ENCODE measurements around the gene SRRD. TPM values are rescaled to one million over a fixed set of nuclear protein-coding genes. Genes with fewer than 3 reads are reported as not detected.

Gene SRRD
- total RNA-seq, 1 donor from 2014 or later, result 34.4 TPM

DNA sequence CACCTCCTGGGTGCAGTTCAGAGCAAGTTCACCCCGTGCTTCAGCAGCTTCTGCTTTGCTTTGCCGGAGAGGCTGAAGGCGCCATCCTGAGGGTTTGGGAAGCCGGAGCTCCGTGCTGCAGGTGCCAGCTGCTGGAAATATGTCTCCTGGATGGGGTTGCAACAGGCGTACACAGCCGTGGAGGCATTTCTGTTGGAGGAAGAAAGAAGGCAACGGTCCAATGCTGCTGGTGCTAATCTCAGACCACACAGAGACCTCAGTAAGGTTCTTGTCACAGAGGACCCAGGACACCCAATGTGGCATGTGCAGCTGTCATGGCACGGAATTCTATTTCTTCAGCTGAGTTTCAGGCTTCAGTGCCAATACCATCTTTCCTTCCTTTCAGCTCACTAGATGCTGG, 30.5 kb upstream of the SRRD start:
- DNase-seq (ENCODE audit: low read depth), result no peak
- H3K36me3 Mint-ChIP-seq (ENCODE audit: low read depth, unreplicated experiment), result peaks cover 29% of the 10 kb centered on the region
- TF ChIP-seq, protein P1, sequence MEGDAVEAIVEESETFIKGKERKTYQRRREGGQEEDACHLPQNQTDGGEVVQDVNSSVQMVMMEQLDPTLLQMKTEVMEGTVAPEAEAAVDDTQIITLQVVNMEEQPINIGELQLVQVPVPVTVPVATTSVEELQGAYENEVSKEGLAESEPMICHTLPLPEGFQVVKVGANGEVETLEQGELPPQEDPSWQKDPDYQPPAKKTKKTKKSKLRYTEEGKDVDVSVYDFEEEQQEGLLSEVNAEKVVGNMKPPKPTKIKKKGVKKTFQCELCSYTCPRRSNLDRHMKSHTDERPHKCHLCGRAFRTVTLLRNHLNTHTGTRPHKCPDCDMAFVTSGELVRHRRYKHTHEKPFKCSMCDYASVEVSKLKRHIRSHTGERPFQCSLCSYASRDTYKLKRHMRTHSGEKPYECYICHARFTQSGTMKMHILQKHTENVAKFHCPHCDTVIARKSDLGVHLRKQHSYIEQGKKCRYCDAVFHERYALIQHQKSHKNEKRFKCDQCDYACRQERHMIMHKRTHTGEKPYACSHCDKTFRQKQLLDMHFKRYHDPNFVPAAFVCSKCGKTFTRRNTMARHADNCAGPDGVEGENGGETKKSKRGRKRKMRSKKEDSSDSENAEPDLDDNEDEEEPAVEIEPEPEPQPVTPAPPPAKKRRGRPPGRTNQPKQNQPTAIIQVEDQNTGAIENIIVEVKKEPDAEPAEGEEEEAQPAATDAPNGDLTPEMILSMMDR (IDR thresholded peaks at IDR 0.05; ENCODE audit: insufficient read depth, low read depth, low read length), result no peak
- no peak for TF ChIP-seq EZH2 (IDR thresholded peaks at IDR 0.05; ENCODE audit: insufficient read depth, low read length)
- Histone ChIP-seq H3K27me3 (ENCODE audit: insufficient read depth, low read length) (no peaks in the 10 kb centered on the region), H3K9ac (ENCODE audit: low read length) (no peak overlapping the region), H3K79me2 (ENCODE audit: insufficient read depth, low read length) (no peaks in the 10 kb centered on the region), H3K4me2 (ENCODE audit: low read length) (no peak overlapping the region), H4K20me1 (ENCODE audit: insufficient read depth, low read length) (peaks cover 4% of the 10 kb centered on the region), H3K36me3 (ENCODE audit: insufficient read depth, low read length) (peaks cover 7% of the 10 kb centered on the region), H3K9me3 (ENCODE audit: insufficient read depth, low read depth, low read length) (no peaks in the 10 kb centered on the region), H2AFZ (ENCODE audit: low read depth, low read length) (no peak overlapping the region), H3K27ac (ENCODE audit: low read depth, low read length) (no peak overlapping the region), H3K4me3 (ENCODE audit: insufficient read depth, low read depth, low read length) (no peak overlapping the region), H3K4me1 (ENCODE audit: insufficient read depth, low read length) (no peaks in the 10 kb centered on the region)
- H3K27me3 Mint-ChIP-seq (ENCODE audit: low read depth, unreplicated experiment), result no peaks in the 10 kb centered on the region
- FAIRE-seq, result no peak
- no peaks in the 10 kb centered on the region for H3K4me1 Mint-ChIP-seq (ENCODE audit: low read depth, unreplicated experiment)
- no peak overlapping the region for H3K27ac Mint-ChIP-seq (ENCODE audit: unreplicated experiment)
- H3K9me3 Mint-ChIP-seq (ENCODE audit: unreplicated experiment), result no peaks in the 10 kb centered on the region
- no peak overlapping the region for H3K4me3 Mint-ChIP-seq (ENCODE audit: unreplicated experiment)

DNA sequence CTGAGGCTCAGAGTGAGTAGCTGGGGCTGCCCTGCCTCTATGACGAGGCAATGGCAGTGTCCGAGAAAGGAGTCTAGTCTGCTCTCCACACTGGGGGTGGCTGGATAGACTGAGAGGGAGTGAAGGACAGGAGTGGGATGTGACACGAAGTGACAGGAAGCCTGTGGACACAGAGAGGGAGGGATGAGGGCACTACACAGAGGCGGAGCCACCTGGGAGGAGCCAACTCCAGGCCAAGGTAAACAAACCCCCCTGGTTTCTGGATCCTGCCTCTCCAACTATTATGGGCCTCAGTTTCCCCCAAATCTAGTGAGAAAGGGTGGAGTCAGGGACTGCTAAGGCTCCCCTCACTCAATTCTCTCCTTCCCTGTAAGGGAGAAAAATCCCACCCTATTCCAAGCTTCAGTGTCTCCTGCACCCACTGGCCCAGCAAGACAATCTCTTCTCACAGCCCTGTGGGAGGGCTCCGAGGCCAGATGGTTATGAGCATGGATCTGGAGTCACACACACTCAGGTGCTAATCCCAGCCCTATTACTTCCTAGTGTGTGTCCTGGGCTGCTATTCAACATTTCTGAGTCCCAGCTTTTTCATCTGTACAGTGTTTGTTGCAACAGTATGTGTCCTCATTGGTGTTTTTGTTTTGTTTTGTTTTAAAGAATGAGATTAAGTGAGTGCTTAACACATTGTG, 29.7 kb upstream of the SRRD start:
- Histone ChIP-seq H3K36me3 (ENCODE audit: insufficient read depth, low read length) (peaks cover 7% of the 10 kb centered on the region), H3K9ac (ENCODE audit: low read length) (no peak overlapping the region), H3K4me3 (ENCODE audit: insufficient read depth, low read depth, low read length) (no peak overlapping the region), H3K27me3 (ENCODE audit: insufficient read depth, low read length) (no peaks in the 10 kb centered on the region), H3K79me2 (ENCODE audit: insufficient read depth, low read length) (no peaks in the 10 kb centered on the region), H3K9me3 (ENCODE audit: insufficient read depth, low read depth, low read length) (no peaks in the 10 kb centered on the region), H3K4me2 (ENCODE audit: low read length) (no peak overlapping the region), H4K20me1 (ENCODE audit: insufficient read depth, low read length) (peaks cover 4% of the 10 kb centered on the region), H3K27ac (ENCODE audit: low read depth, low read length) (no peak overlapping the region), H2AFZ (ENCODE audit: low read depth, low read length) (no peak overlapping the region), H3K4me1 (ENCODE audit: insufficient read depth, low read length) (no peaks in the 10 kb centered on the region)
- Mint-ChIP-seq H3K27me3 (ENCODE audit: low read depth, unreplicated experiment) (no peaks in the 10 kb centered on the region), H3K27ac (ENCODE audit: unreplicated experiment) (no peak overlapping the region), H3K4me1 (ENCODE audit: low read depth, unreplicated experiment) (no peaks in the 10 kb centered on the region), H3K36me3 (ENCODE audit: low read depth, unreplicated experiment) (peaks cover 32% of the 10 kb centered on the region), H3K9me3 (ENCODE audit: unreplicated experiment) (no peaks in the 10 kb centered on the region), H3K4me3 (ENCODE audit: unreplicated experiment) (no peak overlapping the region)
- TF ChIP-seq, protein P1 (IDR thresholded peaks at IDR 0.05; ENCODE audit: insufficient read depth, low read depth, low read length), result no peak
- no peak for TF ChIP-seq EZH2 (IDR thresholded peaks at IDR 0.05; ENCODE audit: insufficient read depth, low read length)
- no peak for DNase-seq (ENCODE audit: low read depth)
- no peak for FAIRE-seq

DNA sequence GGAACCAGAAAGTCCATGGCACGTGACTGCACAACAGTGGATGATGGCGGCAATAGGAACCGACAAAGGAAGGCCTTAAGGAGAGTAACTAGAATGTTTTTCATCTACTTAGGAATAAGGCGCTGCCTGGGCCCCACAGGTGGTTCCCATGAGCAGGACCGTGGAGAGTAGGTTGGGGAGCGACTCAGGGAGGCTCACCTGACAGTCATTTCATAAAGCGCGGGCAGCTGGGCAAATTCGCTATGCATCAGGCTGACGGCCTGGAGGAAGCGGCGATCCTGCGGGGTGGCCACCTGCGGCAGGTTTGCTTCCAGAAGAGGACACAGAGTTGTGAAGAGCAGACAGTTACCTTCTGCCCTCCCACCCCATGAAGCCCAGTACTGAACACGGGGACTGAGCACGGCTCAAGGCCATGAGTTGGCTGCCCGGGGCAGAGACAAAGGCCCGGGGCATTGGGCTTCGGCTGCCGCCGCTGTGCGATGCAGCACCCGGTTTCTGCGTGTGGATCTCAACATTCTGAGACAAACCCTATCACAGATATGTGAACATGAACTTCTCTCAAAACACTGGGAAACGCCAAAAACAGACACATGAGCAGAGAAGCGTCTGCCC, 25.9 kb upstream of the SRRD start:
- DNase-seq (ENCODE audit: low read depth), result no peak
- Mint-ChIP-seq H3K9me3 (ENCODE audit: unreplicated experiment) (no peaks in the 10 kb centered on the region), H3K4me1 (ENCODE audit: low read depth, unreplicated experiment) (peaks cover 11% of the 10 kb centered on the region), H3K27me3 (ENCODE audit: low read depth, unreplicated experiment) (no peaks in the 10 kb centered on the region), H3K4me3 (ENCODE audit: unreplicated experiment) (no peak overlapping the region), H3K27ac (ENCODE audit: unreplicated experiment) (no peak overlapping the region), H3K36me3 (ENCODE audit: low read depth, unreplicated experiment) (peaks cover 19% of the 10 kb centered on the region)
- FAIRE-seq, result no peak
- H3K4me2 ChIP-seq (ENCODE audit: low read length), result no peak overlapping the region
- H3K9ac ChIP-seq (ENCODE audit: low read length), result no peak overlapping the region
- no peak for TF ChIP-seq EZH2 (IDR thresholded peaks at IDR 0.05; ENCODE audit: insufficient read depth, low read length)
- TF ChIP-seq, protein P1 (IDR thresholded peaks at IDR 0.05; ENCODE audit: insufficient read depth, low read depth, low read length), result no peak
- H3K27me3 ChIP-seq (ENCODE audit: insufficient read depth, low read length), result no peaks in the 10 kb centered on the region
- no peak overlapping the region for H3K4me3 ChIP-seq (ENCODE audit: insufficient read depth, low read depth, low read length)
- no peaks in the 10 kb centered on the region for H3K4me1 ChIP-seq (ENCODE audit: insufficient read depth, low read length)
- H2AFZ ChIP-seq (ENCODE audit: low read depth, low read length), result no peak overlapping the region
- no peak overlapping the region for H3K27ac ChIP-seq (ENCODE audit: low read depth, low read length)
- H3K36me3 ChIP-seq (ENCODE audit: insufficient read depth, low read length), result peaks cover 7% of the 10 kb centered on the region
- H3K9me3 ChIP-seq (ENCODE audit: insufficient read depth, low read depth, low read length), result no peaks in the 10 kb centered on the region
- peaks cover 24% of the 10 kb centered on the region for H4K20me1 ChIP-seq (ENCODE audit: insufficient read depth, low read length)
- peaks cover 7% of the 10 kb centered on the region for H3K79me2 ChIP-seq (ENCODE audit: insufficient read depth, low read length)

All from astrocyte (in vitro differentiated cells and primary cell).